ENCODE results near the gene OPHN1.
"Not testable (repeated sequence)": the region's sequence is repeated elsewhere in the genome, so short reads cannot be mapped to it uniquely, and the experiment has no call there.

OPHN1 gene

DNA sequence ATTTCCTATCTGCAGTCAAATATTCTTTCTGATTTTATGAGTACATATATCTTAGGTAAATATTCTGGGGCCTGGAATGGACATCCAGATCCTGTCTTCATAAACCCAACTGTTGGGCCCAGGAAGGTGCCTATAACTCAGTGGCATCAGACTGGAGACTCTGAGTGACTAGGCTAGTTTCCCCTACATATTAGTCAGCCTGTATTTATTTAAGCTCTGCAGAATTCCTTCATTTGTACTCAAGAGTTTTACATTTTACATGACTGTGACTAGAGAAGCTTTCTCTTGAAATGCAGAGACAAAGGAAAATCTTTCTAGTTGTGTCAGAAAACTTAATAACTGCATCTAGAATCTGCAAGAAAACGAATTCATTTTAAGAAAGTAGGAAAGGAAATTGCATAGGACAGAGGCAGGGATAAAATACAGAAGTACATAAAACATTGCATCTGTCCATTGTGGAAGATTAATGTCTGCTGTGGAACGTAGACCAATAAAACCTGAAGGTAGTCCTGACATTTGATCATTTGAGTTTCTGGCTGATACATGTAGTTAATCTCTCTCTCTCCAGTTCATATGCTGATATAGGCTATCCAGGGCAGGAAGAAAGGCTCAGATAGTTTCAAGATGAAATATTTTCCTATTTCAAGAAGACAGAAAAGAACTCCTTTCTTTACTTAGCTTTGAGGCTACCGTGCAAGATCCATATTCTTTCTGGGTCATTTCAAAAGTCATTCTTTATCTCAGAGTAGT lies 78.2 kb downstream of the OPHN1 start:
- Mint-ChIP-seq H3K36me3 (ENCODE audit: low read depth) (peaks cover 8% of the 10 kb centered on the region), H3K9me3 (peaks cover 12% of the 10 kb centered on the region), H3K27me3 (ENCODE audit: low read depth) (no peaks in the 10 kb centered on the region), H3K27ac (peak overlapping the region; percentile 4 to 28 (median 15)), H3K4me3 (no peak overlapping the region), H3K4me1 (peaks cover 13% of the 10 kb centered on the region)
- TF ChIP-seq, protein P1, sequence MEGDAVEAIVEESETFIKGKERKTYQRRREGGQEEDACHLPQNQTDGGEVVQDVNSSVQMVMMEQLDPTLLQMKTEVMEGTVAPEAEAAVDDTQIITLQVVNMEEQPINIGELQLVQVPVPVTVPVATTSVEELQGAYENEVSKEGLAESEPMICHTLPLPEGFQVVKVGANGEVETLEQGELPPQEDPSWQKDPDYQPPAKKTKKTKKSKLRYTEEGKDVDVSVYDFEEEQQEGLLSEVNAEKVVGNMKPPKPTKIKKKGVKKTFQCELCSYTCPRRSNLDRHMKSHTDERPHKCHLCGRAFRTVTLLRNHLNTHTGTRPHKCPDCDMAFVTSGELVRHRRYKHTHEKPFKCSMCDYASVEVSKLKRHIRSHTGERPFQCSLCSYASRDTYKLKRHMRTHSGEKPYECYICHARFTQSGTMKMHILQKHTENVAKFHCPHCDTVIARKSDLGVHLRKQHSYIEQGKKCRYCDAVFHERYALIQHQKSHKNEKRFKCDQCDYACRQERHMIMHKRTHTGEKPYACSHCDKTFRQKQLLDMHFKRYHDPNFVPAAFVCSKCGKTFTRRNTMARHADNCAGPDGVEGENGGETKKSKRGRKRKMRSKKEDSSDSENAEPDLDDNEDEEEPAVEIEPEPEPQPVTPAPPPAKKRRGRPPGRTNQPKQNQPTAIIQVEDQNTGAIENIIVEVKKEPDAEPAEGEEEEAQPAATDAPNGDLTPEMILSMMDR (IDR thresholded peaks at IDR 0.05; ENCODE audit: unreplicated experiment in 3 of 3) = no peak

DNA sequence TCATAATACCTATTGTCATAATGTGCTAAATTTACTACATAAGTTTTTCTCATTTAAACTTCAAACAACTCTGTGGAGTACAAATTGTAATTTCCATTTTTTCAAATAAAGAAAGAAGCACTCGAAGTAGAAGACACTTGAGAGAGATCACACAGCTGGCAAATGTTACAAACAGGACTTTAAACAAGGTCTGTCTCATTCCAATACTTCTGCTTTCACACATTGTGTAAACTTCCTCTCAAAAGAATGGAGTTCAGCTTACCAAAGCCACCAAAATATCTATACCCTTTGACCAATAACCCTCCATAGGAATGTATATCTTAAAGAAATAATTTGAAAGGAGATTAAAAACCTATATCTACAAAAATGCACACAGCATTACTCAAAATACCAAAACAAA lies 88.3 kb downstream of the OPHN1 start:
- Mint-ChIP-seq H3K4me1 (peaks cover 6% of the 10 kb centered on the region), H3K27ac (no peak overlapping the region), H3K9me3 (peaks cover 10% of the 10 kb centered on the region), H3K36me3 (ENCODE audit: low read depth) (no peaks in the 10 kb centered on the region), H3K4me3 (no peak overlapping the region), H3K27me3 (ENCODE audit: low read depth) (no peaks in the 10 kb centered on the region)
- TF ChIP-seq, protein P1 (IDR thresholded peaks at IDR 0.05; ENCODE audit: unreplicated experiment in 3 of 3) = no peak

DNA sequence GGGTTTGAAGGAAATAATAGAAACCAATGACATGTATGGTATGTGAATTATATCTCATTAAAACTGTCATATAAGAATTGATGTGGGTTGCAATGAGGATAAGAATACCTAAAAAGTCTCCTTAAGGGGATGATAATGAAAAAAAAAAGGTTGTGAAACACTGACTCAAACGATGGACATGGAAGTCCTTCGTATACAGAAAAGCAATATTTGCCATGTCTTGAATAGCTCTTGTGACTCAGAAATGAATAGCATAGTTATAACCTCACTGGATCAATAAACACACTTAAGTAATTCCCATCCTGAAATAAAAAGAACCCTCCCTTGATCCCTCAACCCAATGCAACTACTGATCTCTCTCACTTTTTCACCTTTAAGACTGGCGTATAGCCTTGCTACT lies 89.7 kb downstream of the OPHN1 start:
- Mint-ChIP-seq H3K36me3 (ENCODE audit: low read depth) (no peaks in the 10 kb centered on the region), H3K27me3 (ENCODE audit: low read depth) (no peaks in the 10 kb centered on the region), H3K27ac (no peak overlapping the region), H3K4me3 (no peak overlapping the region), H3K4me1 (peaks cover 6% of the 10 kb centered on the region), H3K9me3 (peaks cover 6% of the 10 kb centered on the region)
- TF ChIP-seq, protein P1 (IDR thresholded peaks at IDR 0.05; ENCODE audit: unreplicated experiment in 3 of 3) = no peak

DNA sequence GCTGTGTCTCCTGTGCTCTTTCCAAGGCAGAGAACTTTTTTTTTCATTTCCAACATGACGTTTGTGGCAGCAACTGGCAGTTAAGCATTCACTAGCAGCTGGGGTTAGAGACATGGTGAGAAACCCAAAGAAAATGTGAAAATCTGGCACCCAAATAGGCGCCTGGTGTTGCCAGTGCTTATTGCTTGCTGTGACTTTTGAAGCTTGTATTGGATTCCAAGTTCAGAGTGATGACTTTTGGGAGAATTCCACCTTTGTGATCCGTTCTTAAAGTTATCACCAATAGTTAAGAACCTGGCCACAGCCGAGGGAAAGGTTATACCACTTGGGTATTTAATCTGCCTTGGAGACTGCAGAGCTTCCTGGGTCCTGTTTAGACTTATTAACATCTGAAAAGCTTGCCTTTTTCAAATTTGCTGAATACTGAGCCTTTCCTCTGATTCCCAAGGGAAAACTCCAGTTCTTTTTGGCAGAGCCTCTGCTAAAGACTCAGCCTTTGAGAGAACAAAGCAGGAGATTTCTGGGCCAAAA lies 101.0 kb downstream of the OPHN1 start:
- Mint-ChIP-seq H3K27ac (peak overlapping the region in 2 of 3 experiments; percentile 34 to 82), H3K36me3 (ENCODE audit: low read depth) (no peaks in the 10 kb centered on the region), H3K27me3 (ENCODE audit: low read depth) (no peaks in the 10 kb centered on the region), H3K4me1 (peaks cover 5% of the 10 kb centered on the region), H3K9me3 (no peaks in the 10 kb centered on the region), H3K4me3 (no peak overlapping the region)
- TF ChIP-seq, protein P1 (IDR thresholded peaks at IDR 0.05; ENCODE audit: unreplicated experiment in 3 of 3) = no peak

DNA sequence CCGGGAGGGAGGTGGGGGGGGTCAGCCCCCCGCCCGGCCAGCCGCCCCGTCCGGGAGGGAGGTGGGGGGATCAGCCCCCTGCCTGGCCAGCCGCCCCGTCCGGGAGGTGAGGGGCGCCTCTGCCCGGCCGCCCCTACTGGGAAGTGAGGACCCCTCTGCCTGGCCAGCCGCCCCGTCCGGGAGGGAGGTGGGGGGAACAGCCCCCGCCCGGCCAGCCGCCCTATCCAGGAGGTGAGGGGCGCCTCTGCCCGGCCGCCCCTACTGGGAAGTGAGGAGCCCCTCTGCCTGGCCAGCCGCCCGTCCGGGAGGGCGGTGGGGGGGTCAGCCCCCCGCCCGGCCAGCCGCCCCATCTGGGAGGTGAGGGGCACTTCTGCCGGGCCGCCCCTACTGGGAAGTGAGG lies 106.5 kb downstream of the OPHN1 start:
- H3K27me3 Mint-ChIP-seq (ENCODE audit: low read depth); H3K36me3 Mint-ChIP-seq (ENCODE audit: low read depth); H3K9me3 Mint-ChIP-seq; H3K4me1 Mint-ChIP-seq; H3K4me3 Mint-ChIP-seq; H3K27ac Mint-ChIP-seq: not testable (repeated sequence)

DNA sequence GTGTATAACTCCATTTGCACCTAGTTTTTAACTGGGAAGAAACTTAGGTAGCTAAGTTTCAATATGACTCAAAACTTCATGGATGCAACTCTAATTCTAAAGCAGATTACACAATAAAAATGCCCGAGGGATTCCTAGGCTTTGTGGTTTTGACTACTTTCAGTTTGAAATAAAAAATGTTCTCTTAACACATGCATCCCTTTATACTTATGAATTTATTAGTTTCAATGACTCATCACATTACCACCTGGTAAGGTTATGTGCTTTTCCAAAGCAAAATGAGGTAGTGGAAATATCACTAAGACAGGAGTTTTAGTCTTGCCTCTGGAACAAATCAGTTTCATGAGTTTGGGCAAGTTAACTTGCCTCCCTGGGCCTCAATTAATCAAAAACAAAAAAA lies 125.5 kb downstream of the OPHN1 start:
- H3K4me1 Mint-ChIP-seq = peaks cover 5% of the 10 kb centered on the region
- no peak overlapping the region for H3K4me3 Mint-ChIP-seq
- no peak overlapping the region for H3K27ac Mint-ChIP-seq
- TF ChIP-seq, protein P1 (IDR thresholded peaks at IDR 0.05; ENCODE audit: unreplicated experiment in 3 of 3) = no peak
- no peaks in the 10 kb centered on the region for H3K27me3 Mint-ChIP-seq (ENCODE audit: low read depth)
- H3K36me3 Mint-ChIP-seq (ENCODE audit: low read depth) = no peaks in the 10 kb centered on the region
- peaks cover 6% of the 10 kb centered on the region for H3K9me3 Mint-ChIP-seq
